K562 (cell line): ENCODE results near the gene CHPF2. TPM values are rescaled to one million over a fixed set of nuclear protein-coding genes. Genes with fewer than 3 reads are reported as not detected.

Source experiments
- ARNT ChIP-seq, 2 experiments: fragments of 450-650 bp; IDR thresholded peaks; 2 replicates each; pipeline ENCODE4 v1.6.1; 2016; ENCODE audit warnings: mild to moderate bottlenecking in 1 of 2
- ASH1L ChIP-seq: fragments of 450-650 bp; IDR thresholded peaks from 2 replicates; pipeline ENCODE4 v1.6.1; 2018; ENCODE audit warnings: borderline replicate concordance, mild to moderate bottlenecking, low read depth; ENCODE audit not compliant: partially characterized antibody
- BMI1 ChIP-seq: fragments of 150-350 bp; IDR thresholded peaks from 2 replicates; pipeline ENCODE4 v1.6.1; 2014; ENCODE audit warnings: low read length
- EZH2 ChIP-seq: IDR thresholded peaks from 2 replicates; pipeline ENCODE4 v1.6.1; 2012; ENCODE audit warnings: low read depth, mild to moderate bottlenecking, inconsistent platforms, low read length, borderline replicate concordance
- FOSL1 ChIP-seq: fragments of 200-800 bp; sonication (Bioruptor generic); conservative IDR thresholded peaks from 2 replicates; pipeline ENCODE4 v1.6.1; 2016; ENCODE audit warnings: missing genetic modification characterization, missing compliant biosample characterization
- RBM22 ChIP-seq: fragments of 200-400 bp; formaldehyde crosslinking; IDR thresholded peaks from 2 replicates; pipeline ENCODE4 v1.6.1; 2018; ENCODE audit warnings: low read length, low read depth; ENCODE audit not compliant: poor library complexity, severe bottlenecking
- RNF2 ChIP-seq: sonication (generic); IDR thresholded peaks from 2 replicates; pipeline ENCODE4 v1.6.1; 2016
- TCF7L2 ChIP-seq: fragments of 150-350 bp; IDR thresholded peaks from 2 replicates; pipeline ENCODE4 v1.6.1; 2016; ENCODE audit warnings: low read depth, mild to moderate bottlenecking, low read length, moderate library complexity
- ZBTB7A ChIP-seq: IDR thresholded peaks from 2 replicates; pipeline ENCODE4 v1.6.1; 2011; ENCODE audit warnings: low read depth, mild to moderate bottlenecking, low read length, moderate library complexity, borderline replicate concordance; ENCODE audit not compliant: control insufficient read depth
- ZNF57 ChIP-seq: fragments of 450-650 bp; formaldehyde crosslinking; IDR thresholded peaks from 2 replicates; pipeline ENCODE4 v1.4.0; 2020; ENCODE audit warnings: mild to moderate bottlenecking, moderate library complexity
- polyA plus RNA-seq, 8 experiments: library from polyadenylated mRNA; depleted of rRNA in 4 of 8; stranded (reverse) in 5 of 8; unstranded in 3 of 8; fragments of >200 nt; fragmentation: Nextera tagmentation in 2 of 8; fragmentation: Illumina TruSeq in 1 of 8; extraction: Ambion mirVana in 2 of 8; extraction: Trizol in 1 of 8; gene quantifications; 2 replicates each; pipeline versions ENCODE4 v1.2.1 to v1.2.3, GENCODE V29; 2011 to 2014; ENCODE audit warnings: inconsistent platforms in 1 of 8, missing spikeins in 1 of 8
- total RNA-seq, 7 experiments: library from RNA; depleted of rRNA in 6 of 7; stranded (reverse); fragments of >200 nt in 6 of 7; fragmentation: Illumina TruSeq in 2 of 7; extraction: Trizol in 2 of 7; gene quantifications; 2 replicates each; pipeline versions ENCODE4 v1.2.1 to v1.2.3, GENCODE V29; 2011 to 2021; ENCODE audit warnings: low replicate concordance in 1 of 7
- TF ChIP-seq, protein P1 (sequence below), 2 experiments: fragments of 200-800 bp in 1 of 2; sonication (Bioruptor generic) in 1 of 2; sonication (generic) in 1 of 2; formaldehyde crosslinking in 1 of 2; IDR thresholded peaks in 1 of 2; conservative IDR thresholded peaks in 1 of 2; 2 replicates each; pipeline versions ENCODE4 v1.5.0 to v1.6.1; 2016 to 2020; ENCODE audit warnings: missing compliant biosample characterization in 1 of 2, missing genetic modification characterization in 1 of 2, missing genetic modification reagents in 1 of 2
- TF ChIP-seq, protein P2 (sequence below), 2 experiments: fragments of 450-650 bp; IDR thresholded peaks; 2 replicates each; pipeline ENCODE4 v1.6.1; 2016; ENCODE audit warnings: mild to moderate bottlenecking in 2 of 2, borderline replicate concordance in 1 of 2, low read depth in 1 of 2, moderate library complexity in 1 of 2
- TF ChIP-seq, protein P3 (sequence below): fragments of 250-450 bp; sonication (Bioruptor Pico); IDR thresholded peaks from 2 replicates; pipeline ENCODE4 v1.8.0; 2021; ENCODE audit warnings: mild to moderate bottlenecking, moderate library complexity

Gene CHPF2
- total and polyA plus RNA-seq, 9 of the 15 experiments (the other 6 are each of a cell fraction or from before 2014, with no cell fraction given), result 0.08 to 32.8 (median 10.5) TPM

DNA sequence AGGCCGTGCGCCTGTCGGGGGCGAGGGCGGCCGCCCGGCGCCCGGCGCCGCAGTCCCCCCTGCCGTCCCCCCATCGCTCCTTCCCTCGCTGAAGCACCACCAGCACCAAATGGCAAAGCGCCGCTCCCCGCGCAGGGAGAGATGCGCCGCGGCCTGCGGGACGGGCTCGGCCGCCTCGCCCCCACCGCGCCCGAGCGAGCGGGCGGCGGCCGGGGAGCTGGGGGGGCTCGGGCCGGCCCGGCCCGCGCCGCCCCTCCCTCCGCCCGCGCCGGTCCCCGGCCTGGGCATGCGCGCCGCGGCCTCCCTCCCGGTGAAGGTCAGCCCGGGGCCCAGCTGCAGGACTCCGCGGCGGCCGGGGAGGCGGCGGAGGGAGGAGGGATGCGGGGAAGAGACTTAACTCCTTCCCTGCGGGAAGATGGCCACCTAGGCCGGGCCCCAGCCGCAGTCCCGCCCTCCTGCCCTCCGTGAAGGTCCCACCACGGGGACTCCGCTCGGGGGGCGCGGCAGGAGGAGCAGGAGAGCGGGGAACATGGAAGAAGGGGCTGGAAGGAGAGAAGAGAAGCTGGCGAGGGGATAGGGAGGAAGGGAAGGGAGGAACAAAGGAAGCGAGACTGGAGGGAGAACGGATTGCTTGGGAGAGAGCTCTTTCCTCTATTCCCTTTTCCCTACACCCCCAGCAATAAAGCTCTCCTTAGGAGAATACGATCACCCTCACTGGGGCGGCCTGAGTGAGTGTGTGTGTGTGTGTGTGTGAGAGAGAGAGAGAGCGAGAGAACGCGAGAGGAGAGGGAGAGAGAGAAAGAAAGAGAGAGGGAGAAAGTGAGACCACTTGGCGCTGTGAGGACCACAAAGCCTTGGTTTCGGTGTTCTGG, 19.6 kb downstream of the CHPF2 start (continued):
- TF ChIP-seq ZBTB7A (peak; percentile 57; the same call in 1 of the 2 replicates), BMI1 (no peak), ARNT (IDR thresholded peaks at IDR 0.05) (no peak), RBM22 (peak; percentile 73), ZNF57 (CRISPR knock-in tag) (no peak), FOSL1 (no peak), TCF7L2 (no peak), ASH1L (no peak), EZH2 (peak; percentile 90), RNF2 (no peak)
- TF ChIP-seq, protein P1, sequence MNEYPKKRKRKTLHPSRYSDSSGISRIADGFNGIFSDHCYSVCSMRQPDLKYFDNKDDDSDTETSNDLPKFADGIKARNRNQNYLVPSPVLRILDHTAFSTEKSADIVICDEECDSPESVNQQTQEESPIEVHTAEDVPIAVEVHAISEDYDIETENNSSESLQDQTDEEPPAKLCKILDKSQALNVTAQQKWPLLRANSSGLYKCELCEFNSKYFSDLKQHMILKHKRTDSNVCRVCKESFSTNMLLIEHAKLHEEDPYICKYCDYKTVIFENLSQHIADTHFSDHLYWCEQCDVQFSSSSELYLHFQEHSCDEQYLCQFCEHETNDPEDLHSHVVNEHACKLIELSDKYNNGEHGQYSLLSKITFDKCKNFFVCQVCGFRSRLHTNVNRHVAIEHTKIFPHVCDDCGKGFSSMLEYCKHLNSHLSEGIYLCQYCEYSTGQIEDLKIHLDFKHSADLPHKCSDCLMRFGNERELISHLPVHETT (CRISPR knock-in tag; conservative IDR thresholded peaks at IDR 0.05 in 1 of 2, IDR thresholded peaks at IDR 0.05 in 1 of 2), result 0 out of 4 replicates have a peak, but pooled peaks of 1 of the 2 experiments have one; percentile 67
- TF ChIP-seq, protein P2, sequence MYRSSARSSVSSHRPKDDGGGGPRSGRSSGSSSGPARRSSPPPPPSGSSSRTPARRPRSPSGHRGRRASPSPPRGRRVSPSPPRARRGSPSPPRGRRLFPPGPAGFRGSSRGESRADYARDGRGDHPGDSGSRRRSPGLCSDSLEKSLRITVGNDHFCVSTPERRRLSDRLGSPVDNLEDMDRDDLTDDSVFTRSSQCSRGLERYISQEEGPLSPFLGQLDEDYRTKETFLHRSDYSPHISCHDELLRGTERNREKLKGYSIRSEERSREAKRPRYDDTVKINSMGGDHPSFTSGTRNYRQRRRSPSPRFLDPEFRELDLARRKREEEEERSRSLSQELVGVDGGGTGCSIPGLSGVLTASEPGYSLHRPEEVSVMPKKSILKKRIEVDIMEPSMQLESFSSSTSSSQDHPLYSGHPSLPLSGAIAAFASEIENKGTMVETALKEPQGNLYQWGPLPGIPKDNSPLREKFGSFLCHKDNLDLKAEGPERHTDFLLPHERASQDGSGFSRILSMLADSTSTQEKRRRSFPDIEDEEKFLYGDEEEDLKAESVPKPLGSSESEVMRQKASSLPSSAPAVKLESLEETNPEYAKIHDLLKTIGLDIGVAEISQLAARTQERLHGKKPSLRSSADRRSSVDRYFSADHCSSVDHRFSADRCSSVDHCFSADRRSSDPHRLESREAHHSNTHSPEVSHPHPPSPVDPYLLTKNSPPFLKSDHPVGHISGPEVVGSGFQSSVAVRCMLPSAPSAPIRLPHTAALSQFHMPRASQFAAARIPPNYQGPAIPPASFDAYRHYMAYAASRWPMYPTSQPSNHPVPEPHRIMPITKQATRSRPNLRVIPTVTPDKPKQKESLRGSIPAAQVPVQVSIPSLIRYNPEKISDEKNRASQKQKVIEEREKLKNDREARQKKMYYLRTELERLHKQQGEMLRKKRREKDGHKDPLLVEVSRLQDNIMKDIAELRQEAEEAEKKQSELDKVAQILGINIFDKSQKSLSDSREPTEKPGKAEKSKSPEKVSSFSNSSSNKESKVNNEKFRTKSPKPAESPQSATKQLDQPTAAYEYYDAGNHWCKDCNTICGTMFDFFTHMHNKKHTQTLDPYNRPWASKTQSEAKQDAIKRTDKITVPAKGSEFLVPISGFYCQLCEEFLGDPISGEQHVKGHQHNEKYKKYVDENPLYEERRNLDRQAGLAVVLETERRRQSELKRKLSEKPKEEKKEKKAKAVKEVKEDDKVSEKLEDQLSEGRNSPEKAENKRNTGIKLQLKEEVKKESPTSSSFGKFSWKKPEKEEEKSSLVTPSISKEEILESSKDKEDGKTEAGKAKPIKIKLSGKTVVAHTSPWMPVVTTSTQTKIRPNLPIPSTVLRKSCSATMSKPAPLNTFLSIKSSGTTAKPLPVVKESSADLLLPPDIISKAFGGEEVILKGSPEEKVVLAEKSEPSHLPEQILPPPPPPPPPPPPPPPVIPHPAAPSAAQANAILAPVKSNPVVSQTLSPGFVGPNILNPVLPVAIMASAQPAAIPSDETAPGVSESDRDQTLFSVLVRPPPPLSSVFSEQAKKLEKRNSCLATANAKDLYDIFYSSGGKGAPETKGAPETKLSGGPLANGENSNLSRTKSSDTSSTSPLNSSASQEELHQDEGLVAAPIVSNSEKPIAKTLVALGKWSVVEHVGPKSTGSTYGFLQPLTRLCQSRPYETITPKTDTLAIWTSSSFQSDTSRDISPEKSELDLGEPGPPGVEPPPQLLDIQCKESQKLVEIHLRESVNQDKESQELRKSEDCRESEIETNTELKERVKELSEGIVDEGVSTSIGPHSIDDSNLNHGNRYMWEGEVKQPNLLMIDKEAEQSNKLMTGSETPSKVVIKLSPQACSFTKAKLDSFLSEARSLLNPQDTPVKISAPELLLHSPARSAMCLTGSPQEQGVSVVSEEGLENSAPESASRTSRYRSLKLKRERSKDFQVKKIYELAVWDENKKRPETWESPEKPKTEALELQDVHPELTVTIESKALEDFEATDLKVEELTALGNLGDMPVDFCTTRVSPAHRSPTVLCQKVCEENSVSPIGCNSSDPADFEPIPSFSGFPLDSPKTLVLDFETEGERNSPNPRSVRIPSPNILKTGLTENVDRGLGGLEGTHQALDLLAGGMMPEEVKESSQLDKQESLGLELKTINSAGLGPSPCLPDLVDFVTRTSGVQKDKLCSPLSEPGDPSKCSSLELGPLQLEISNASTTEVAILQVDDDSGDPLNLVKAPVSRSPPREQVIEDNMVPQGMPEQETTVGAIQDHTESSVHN (IDR thresholded peaks at IDR 0.05; ENCODE audit: borderline replicate concordance in 1 of 2, low read depth in 1 of 2), result no peak
- TF ChIP-seq, protein P3, sequence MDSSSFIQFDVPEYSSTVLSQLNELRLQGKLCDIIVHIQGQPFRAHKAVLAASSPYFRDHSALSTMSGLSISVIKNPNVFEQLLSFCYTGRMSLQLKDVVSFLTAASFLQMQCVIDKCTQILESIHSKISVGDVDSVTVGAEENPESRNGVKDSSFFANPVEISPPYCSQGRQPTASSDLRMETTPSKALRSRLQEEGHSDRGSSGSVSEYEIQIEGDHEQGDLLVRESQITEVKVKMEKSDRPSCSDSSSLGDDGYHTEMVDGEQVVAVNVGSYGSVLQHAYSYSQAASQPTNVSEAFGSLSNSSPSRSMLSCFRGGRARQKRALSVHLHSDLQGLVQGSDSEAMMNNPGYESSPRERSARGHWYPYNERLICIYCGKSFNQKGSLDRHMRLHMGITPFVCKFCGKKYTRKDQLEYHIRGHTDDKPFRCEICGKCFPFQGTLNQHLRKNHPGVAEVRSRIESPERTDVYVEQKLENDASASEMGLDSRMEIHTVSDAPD (CRISPR knock-in tag), result no peak
